Left ventricle myocardium inferior (tissue), 1 donor: ENCODE results near the gene STOML1. TPM values are rescaled to one million over a fixed set of nuclear protein-coding genes. Genes with fewer than 3 reads are reported as not detected.
A peak's percentile ranks its signal among the peaks of the same experiment; 100 is the strongest.
"Not testable (repeated sequence)": the region's sequence is repeated elsewhere in the genome, so short reads cannot be mapped to it uniquely, and the experiment has no call there.

Experiments
- DNase-seq: peaks from one replicate; pipeline ENCODE4 v3.0.0-alpha.2; 2020
- H3K27ac ChIP-seq: fragments of 200-600 bp; replicated peaks from 2 replicates; pipeline ENCODE4 v1.8.0; 2021
- H3K27me3 ChIP-seq: fragments of 200-600 bp; 2 replicates; pipeline ENCODE4 v1.8.0; 2021; ENCODE audit warnings: low read depth
- H3K36me3 ChIP-seq: fragments of 200-600 bp; 2 replicates; pipeline ENCODE4 v1.8.0; 2021
- H3K4me1 ChIP-seq: fragments of 200-600 bp; 2 replicates; pipeline ENCODE4 v1.8.0; 2021
- H3K4me3 ChIP-seq: fragments of 200-600 bp; 2 replicates; pipeline ENCODE4 v1.8.0; 2021; ENCODE audit warnings: mild to moderate bottlenecking, moderate library complexity
- H3K9me3 ChIP-seq: fragments of 200-600 bp; replicated peaks from 2 replicates; pipeline ENCODE4 v1.8.0; 2021
- CTCF ChIP-seq: fragments of 200-600 bp; IDR thresholded peaks from 2 replicates; pipeline ENCODE4 v1.8.0; 2021; ENCODE audit warnings: antibody characterized with exemption, mild to moderate bottlenecking, borderline replicate concordance
- intact Hi-C: fragments of 100-400 bp; cut with micrococcal nuclease; formaldehyde crosslinking; loops from one replicate; pipeline ENCODE4 v1.11.0; 2022
- total RNA-seq: library from RNA; stranded (reverse); fragmentation: NEBNext Ultra II Directional; extraction: Animal tissue kit (Norgen Biotek cat#: 25700); gene quantifications from one replicate; pipeline ENCODE4 v1.2.1, GENCODE V29; 2021
- donor health status: DM: no; HTN: yes; CAD: no; lungs with severe emphysema.

STOML1 gene
- total RNA-seq, 1 donor from 2014 or later = 26.1 TPM

DNA sequence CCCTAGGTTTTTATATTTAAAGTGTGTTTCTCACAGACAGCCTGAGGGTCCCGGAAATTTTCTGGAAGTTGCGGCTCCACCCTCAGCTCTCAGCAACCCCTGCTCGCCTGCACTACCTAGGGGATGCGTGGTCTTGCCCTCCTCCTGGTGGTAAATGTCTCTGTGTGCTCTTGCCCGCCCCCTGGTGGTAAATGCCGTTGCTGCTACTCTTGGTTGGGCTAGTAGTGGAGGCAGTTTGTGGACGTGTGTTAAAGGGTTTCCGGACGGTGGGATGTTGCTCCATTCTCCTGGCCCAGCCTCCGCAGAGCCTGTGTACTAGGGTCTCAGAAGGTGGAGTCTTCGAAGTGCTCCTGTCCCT lies 27.4 kb downstream of the STOML1 start:
- DNase-seq = peak; percentile 84
- TF ChIP-seq CTCF = peak; percentile 93
- peaks cover 5% of the 10 kb centered on the region for H3K4me1 ChIP-seq
- no peak overlapping the region for H3K27ac ChIP-seq
- no peaks in the 10 kb centered on the region for H3K9me3 ChIP-seq
- no peak overlapping the region for H3K4me3 ChIP-seq
- intact Hi-C loops = no loop called here
- H3K36me3 ChIP-seq = no peaks in the 10 kb centered on the region
- H3K27me3 ChIP-seq = no peaks in the 10 kb centered on the region

DNA sequence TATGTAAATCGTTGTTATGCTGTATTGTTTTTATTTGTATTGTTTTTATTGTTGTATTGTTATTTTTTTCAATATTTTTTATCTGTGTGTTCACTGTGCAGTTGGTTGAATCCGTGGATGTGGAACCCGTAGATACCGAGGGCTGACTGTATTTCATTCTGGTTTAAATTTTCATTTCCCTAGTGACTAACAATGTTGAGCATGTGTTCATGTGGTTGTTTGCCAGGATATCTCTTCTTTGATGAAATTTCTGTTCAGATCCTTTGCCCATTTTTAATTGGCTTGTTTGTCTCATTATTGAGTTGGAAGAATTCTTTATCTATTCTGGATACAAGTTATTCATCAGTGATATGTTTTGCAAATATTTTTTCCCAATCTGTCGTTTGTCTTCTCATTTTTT lies 29.7 kb downstream of the STOML1 start:
- Histone ChIP-seq H3K4me3 (no peak overlapping the region), H3K27ac (no peak overlapping the region), H3K4me1 (peaks cover 5% of the 10 kb centered on the region), H3K9me3 (no peaks in the 10 kb centered on the region), H3K27me3 (no peaks in the 10 kb centered on the region), H3K36me3 (no peaks in the 10 kb centered on the region)
- DNase-seq = no peak
- intact Hi-C loops = no loop called here
- TF ChIP-seq CTCF = no peak

- intact Hi-C loops, H3K4me3 ChIP-seq, H3K36me3 ChIP-seq, H3K9me3 ChIP-seq, H3K27me3 ChIP-seq, DNase-seq, H3K27ac ChIP-seq: not testable (repeated sequence)
- peaks cover 18% of the 10 kb centered on the region for H3K4me1 ChIP-seq
Measured at GRCh38 chr15:73960472-73961070, 31.5 kb downstream of the STOML1 start.

DNA sequence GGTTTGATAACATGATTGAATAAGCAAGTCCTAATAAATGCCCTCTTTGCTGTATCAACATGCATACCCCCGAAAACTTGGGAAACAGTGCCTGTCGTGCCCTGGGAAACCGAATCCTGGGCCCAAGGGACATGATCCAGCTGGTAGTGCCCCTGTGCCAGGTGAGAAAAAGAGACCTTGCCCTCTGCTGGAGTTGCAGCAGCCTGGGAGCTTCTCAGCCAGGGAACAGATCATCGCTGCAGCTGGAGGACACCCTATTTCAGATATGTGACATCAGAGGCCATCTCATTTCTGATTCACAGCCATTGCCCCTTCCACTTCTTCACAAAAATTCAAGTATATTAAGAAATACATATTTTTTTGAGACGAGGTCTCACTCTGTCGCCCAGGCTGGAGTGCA lies 32.3 kb downstream of the STOML1 start:
- Histone ChIP-seq H3K4me3 (no peak overlapping the region), H3K36me3 (no peaks in the 10 kb centered on the region), H3K4me1 (peaks cover 13% of the 10 kb centered on the region), H3K9me3 (no peaks in the 10 kb centered on the region), H3K27ac (no peak overlapping the region), H3K27me3 (no peaks in the 10 kb centered on the region)
- no peak for TF ChIP-seq CTCF
- no peak for DNase-seq
- intact Hi-C loops = no loop called here

- intact Hi-C loops = no loop called here
Measured at GRCh38 chr15:73959012-73959581, 33.0 kb downstream of the STOML1 start.

More at GRCh38 chr15:73959012-73959581, 33.0 kb downstream of the STOML1 start:
- no peaks in the 10 kb centered on the region for H3K36me3 ChIP-seq
- TF ChIP-seq CTCF = no peak
- H3K4me3 ChIP-seq = no peak overlapping the region
- no peaks in the 10 kb centered on the region for H3K27me3 ChIP-seq
- no peaks in the 10 kb centered on the region for H3K9me3 ChIP-seq
- H3K27ac ChIP-seq = no peak overlapping the region
- peaks cover 16% of the 10 kb centered on the region for H3K4me1 ChIP-seq
- no peak for DNase-seq
